Measurements from ENCODE around the gene NOL7. TPM values are rescaled to one million over a fixed set of nuclear protein-coding genes. Genes with fewer than 3 reads are reported as not detected.

Gene NOL7
- 131 TPM for polyA plus RNA-seq (2012; ENCODE audit: insufficient read length, low read depth)

- TF ChIP-seq TAF1 (IDR thresholded peaks at IDR 0.05; ENCODE audit: borderline replicate concordance, insufficient read depth, low read length) (peak; percentile 98), POLR2AphosphoS5 (IDR thresholded peaks at IDR 0.05; ENCODE audit: low read depth, low read length) (peak; percentile 93), FOXP2 (optimal IDR thresholded peaks at IDR 0.05; ENCODE audit: borderline replicate concordance, extremely low read depth, extremely low read length, insufficient read depth) (peak; percentile 98), SIN3A (IDR thresholded peaks at IDR 0.05; ENCODE audit: borderline replicate concordance, insufficient read depth, low read length) (peak; percentile 99), REST (IDR thresholded peaks at IDR 0.05; ENCODE audit: insufficient read depth in 1 of 2, low read depth in 2 of 2, low read length in 2 of 2) (peak; percentile 26 to 47; a peak in 1 of 4 replicates)
Observed at GRCh38 chr6:13614926-13615791, at the start of gene NOL7. Gene NOL7 (plus strand): TSS chr6:13615335. CDS start chr6:13615359, 24 bp downstream.

- TF ChIP-seq FOXP2 (optimal IDR thresholded peaks at IDR 0.05; ENCODE audit: borderline replicate concordance, extremely low read depth, extremely low read length, insufficient read depth) (no peak), POLR2AphosphoS5 (IDR thresholded peaks at IDR 0.05; ENCODE audit: low read depth, low read length) (no peak), REST (IDR thresholded peaks at IDR 0.05; ENCODE audit: insufficient read depth in 1 of 2, low read depth in 2 of 2, low read length in 2 of 2) (no peak), TAF1 (IDR thresholded peaks at IDR 0.05; ENCODE audit: borderline replicate concordance, insufficient read depth, low read length) (no peak), SIN3A (IDR thresholded peaks at IDR 0.05; ENCODE audit: borderline replicate concordance, insufficient read depth, low read length) (no peak)
Observed at GRCh38 chr6:13565921-13566320, 49.2 kb upstream of the NOL7 start.

GRCh38 chr6:13566500-13566899, 48.6 kb upstream of the NOL7 start:
- TF ChIP-seq FOXP2 (optimal IDR thresholded peaks at IDR 0.05; ENCODE audit: borderline replicate concordance, extremely low read depth, extremely low read length, insufficient read depth) (no peak), POLR2AphosphoS5 (IDR thresholded peaks at IDR 0.05; ENCODE audit: low read depth, low read length) (no peak), TAF1 (IDR thresholded peaks at IDR 0.05; ENCODE audit: borderline replicate concordance, insufficient read depth, low read length) (no peak), REST (IDR thresholded peaks at IDR 0.05; ENCODE audit: insufficient read depth in 1 of 2, low read depth in 2 of 2, low read length in 2 of 2) (no peak), SIN3A (IDR thresholded peaks at IDR 0.05; ENCODE audit: borderline replicate concordance, insufficient read depth, low read length) (no peak)

GRCh38 chr6:13568970-13569369, 46.2 kb upstream of the NOL7 start:
- TF ChIP-seq POLR2AphosphoS5 (IDR thresholded peaks at IDR 0.05; ENCODE audit: low read depth, low read length) (no peak), REST (IDR thresholded peaks at IDR 0.05; ENCODE audit: insufficient read depth in 1 of 2, low read depth in 2 of 2, low read length in 2 of 2) (no peak), FOXP2 (optimal IDR thresholded peaks at IDR 0.05; ENCODE audit: borderline replicate concordance, extremely low read depth, extremely low read length, insufficient read depth) (no peak), TAF1 (IDR thresholded peaks at IDR 0.05; ENCODE audit: borderline replicate concordance, insufficient read depth, low read length) (no peak), SIN3A (IDR thresholded peaks at IDR 0.05; ENCODE audit: borderline replicate concordance, insufficient read depth, low read length) (no peak)

Measured in PFSK-1 (cell line).